HG03095 (cell line): Measurements from ENCODE around the gene RSPRY1.

Experiments
- ATAC-seq: cut with Tn5 transposase; IDR thresholded peaks from one replicate; pipeline ENCODE4 v1.9.1; 2021; ENCODE audit warnings: moderate library complexity; ENCODE audit not compliant: unreplicated experiment

The RSPRY1 gene

DNA sequence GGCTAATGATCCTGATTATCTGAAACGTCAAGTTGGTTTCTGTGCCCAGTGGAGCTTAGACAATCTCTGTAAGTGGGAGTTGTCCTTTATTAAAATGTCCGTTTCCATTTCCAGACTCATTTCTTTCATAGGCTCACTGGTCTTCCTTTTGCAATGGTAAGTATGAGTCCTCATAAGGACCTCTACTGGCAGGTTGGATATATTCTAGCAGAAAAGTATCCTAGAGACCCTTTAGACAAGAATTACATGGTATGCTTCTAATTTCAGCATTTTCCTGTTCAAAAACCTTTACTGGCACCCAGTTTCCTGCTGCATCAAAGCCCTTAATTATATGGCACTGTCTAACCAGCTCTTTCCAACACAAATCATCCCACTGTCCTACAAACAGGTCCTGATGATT, 30.8 kb downstream of the RSPRY1 start:
- ATAC-seq, result no peak

DNA sequence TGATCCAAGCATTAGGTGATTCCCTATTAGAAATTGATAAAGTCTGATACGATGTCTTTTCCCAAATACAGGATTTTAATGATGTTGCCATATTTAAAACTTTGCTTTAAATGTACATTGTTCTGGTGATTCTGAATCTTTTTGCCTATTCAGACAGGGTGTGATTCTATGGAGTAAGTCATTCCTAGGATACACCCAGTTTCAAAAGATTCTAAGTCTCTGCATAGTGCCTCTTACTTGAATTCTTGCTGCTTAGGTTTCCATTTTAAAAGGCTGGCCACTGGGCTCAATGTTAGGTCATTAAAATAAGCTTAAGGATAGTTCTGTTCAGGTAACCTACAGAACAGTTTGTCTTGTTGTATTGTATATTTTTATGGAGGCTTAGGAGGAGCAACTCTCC, 36.9 kb downstream of the RSPRY1 start:
- no peak for ATAC-seq

GRCh38 chr16:57224651-57225335, 38.7 kb downstream of the RSPRY1 start:
- ATAC-seq, result no peak

DNA sequence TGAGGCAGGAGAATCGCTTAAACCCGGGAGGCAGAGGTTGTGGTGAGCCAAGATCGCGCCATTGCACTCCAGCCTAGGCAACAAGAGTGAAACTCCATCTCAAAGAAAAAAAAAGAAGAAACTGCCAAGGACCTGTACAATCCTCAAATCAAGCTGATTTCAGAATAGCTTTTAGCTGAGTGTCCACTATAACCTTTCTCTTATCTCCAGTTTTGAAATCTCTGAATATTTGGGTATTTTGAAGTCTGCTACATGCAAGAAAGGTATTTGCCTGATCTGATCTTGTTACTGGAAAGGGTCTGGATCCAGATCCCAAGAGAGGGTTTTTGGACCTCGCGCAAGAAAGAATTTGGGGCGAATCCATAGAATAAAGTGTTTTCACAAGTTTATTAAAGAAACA, 39.8 kb downstream of the RSPRY1 start:
- no peak for ATAC-seq

DNA sequence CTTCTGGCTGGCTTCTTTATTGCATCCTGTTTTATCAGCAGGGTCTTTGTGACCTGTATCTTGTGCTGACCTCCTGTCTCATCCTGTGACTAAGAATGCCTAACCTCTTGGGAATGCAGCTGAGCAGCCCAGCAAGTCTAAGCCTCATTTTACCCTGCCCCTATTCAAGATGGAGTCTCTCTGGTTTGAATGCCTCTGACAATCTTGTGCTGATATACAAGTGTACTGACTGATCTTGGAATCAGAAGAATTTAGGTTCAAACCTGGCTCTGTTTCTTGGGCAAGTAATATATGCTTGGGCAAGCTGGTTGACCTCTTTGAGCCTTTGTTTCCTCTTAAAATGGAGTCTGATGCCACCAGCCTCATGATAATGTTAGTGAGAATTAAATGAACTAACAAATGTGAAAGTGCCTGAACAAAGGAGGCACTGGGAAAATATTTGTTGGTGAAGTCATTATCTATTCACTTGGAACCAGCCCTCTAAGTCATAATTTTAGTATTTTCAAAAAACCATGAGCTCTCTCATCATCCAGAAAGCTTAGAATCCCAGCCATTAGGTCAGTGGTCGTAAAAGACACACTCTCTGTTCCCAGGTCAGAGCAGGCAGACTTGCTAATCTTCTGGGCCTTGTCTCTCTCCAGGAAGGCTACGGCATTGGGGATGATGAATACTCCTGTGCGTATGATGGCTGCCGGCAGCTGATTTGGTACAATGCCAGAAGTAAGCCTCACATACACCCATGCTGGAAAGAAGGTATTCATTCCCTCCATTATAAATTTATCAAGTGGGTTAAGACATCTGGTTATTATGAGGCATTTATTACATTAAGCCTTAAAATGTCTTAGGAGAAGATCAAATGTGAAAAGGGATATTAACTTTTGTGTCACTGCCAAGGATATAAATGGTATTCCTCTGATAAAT, 40.8 kb downstream of the RSPRY1 start:
- ATAC-seq, result no peak

DNA sequence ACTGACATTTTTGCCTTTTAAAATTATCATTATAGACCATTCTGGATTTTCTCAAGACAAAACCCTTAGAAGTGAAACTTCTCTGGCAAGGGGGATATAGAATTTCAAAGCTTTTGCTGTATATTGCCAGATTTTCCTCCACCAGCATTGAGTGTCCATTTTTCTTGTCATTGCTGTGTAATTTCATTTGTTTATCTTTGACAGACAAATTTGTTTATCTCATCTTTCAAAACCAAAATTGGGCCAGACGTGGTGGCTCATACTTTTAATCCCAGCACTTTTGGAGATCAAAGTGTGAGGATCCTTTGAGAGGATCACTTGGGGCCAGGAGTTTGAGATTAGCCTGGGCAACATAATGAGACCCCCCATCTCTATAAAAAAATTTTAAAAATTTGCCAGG, 43.0 kb downstream of the RSPRY1 start:
- no peak for ATAC-seq

DNA sequence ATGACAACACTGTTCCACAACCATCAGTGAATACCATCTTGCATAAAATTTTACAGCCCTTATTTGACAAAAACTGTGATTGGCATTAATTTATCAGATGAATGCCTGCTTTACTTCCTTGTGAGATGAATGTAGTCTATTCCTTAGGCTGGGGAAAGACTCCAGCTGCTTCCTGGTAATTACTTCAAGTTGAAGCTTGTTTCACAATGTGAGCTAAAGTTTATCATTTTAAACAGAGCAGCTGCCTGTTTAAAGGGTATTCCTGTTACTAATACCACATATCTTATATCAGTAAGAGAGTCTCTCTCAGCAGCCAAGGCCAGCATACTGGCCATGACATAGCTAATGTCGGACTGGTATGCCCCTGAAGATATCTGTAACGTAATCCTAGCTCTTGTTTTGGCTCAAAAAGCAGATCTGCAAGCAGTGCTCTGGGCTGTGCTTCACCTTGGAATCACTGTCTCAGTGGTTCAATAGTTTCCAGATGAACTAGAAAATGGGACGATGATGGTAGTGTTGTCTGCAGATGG, 45.8 kb downstream of the RSPRY1 start:
- no peak for ATAC-seq

GRCh38 chr16:57233944-57234706, 48.0 kb downstream of the RSPRY1 start:
- no peak for ATAC-seq

DNA sequence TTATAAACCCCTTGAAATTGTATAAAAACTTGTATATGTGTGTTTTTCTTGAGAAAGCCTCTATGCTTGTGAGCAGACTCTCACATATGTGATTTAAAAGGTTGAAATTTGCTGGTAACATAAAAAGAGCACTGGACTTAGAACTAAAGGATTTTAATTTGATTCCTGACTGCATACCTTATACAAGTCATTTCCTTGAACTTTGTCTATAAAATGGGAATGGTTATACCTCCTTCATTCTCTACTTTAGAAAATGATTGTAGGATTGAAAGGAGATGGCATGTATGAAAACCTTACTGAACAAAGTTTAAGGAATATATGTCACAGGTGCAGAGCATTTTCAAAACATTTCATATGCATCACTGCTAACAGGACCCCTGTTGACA, 48.6 kb downstream of the RSPRY1 start:
- no peak for ATAC-seq

DNA sequence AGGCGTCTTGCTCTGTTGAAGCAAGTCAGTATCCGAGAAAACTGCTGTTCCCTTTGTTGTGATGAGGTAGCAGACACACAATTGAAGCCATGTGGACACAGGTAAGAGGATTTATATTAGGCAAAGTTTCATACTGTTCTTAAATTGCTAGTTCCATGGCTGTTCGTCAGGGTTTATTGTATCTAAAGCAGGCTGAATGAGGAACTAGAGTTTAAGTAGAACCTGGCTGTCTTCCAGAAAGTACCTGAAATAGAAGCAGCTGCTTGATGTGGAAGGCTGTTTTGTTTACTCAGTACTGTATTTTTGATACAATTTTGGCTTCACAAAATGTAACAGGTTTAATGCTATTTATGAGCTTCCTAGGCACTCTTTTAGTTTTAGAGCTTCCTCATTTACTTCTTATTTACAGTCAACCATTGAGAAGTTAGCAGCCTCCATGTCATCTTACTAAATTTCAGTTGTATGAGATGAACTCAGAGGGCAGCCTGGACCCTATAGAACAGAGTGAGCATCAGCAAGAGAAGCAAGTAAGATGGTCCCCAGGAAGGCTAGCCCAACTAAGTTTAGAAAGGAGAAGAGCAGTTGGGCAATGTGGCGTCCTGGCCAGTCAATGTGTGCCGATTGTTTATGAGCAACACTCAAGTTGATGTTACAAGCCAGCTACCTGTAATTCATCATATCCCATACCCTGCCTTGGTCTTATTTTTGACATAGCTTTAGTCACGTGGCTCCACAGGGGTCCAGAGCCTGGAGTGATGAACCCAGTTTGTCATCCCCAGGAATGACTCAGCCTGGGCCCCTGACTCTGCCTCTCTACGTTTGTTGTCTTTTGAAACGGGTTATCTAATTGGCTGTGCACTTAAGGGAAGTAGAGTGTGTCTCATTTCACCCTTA, 49.2 kb downstream of the RSPRY1 start:
- ATAC-seq, result no peak

DNA sequence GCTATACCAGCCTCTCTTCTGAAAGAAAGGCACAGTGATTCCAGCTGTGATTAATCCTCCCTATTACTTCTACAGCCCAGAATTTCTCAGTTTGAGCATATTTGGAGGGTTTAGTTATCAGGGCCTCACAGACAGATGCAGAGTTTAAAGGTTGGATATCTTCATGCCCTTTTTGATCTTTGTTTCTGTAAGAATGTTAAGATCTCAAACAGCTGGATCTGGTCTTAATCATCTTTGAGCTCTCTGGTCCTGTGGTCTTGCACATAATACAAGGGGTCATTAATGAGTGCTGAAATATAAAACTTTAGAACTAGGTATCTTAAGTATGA, 49.9 kb downstream of the RSPRY1 start:
- ATAC-seq, result no peak

DNA sequence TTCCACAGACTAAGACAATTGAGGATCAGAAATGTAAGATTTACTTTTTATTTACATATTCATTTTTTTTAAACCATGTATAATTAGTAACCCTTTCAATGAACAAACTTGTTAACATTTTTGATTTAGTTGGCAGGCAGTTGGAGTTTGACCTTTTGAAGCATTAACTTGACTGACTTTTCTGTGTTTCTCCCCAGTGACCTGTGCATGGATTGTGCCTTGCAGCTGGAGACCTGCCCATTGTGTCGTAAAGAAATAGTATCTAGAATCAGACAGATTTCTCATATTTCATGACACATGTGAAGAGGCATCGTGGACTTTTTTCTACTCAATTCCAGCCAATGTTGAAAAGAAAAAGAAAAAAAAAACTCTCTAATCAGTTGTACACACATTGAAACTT, 52.6 kb downstream of the RSPRY1 start:
- no peak for ATAC-seq

GRCh38 chr16:57239107-57239506, 53.0 kb downstream of the RSPRY1 start:
- no peak for ATAC-seq

- no peak for ATAC-seq
Observed at GRCh38 chr16:57240851-57241250, 54.7 kb downstream of the RSPRY1 start.

DNA sequence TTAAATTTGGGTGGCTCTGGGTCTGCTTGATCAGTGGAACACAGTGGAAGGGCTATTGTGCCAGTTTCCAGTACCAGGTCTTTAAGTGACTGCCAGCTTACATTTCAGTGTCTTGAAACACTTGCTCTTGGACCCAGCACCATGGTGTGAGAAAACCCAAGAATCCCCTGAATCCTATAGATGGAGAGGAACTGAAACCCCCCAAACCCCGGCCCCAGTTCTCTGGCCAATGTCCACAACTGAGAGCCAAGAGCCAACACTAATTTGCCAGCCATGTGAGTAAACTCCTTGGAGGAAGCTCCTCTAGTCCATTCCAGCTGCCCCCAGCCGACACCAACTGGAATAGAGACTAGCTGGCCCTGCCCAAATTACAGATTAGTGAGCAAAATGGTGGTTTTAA, 56.5 kb downstream of the RSPRY1 start:
- no peak for ATAC-seq

DNA sequence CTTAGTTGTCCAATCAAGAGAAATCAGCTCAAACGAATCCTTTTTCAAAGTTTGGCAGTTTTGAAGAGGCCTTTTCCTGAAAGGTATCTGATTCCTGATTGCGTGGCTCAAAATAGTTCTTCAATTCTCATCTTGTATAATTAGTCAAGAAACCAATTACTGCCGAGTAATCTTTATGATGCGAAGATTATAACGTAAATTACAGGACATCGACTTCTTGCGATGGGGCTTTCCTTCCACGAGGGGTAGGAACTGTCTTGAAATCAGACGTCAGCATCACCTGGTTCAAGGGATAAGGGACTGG, 58.3 kb downstream of the RSPRY1 start:
- ATAC-seq, result no peak

- ATAC-seq, result peak; percentile 94
Observed at GRCh38 chr16:57244767-57245471, 58.8 kb downstream of the RSPRY1 start, which contains the start of gene ARL2BP. TSS of gene ARL2BP (plus strand) at chr16:57245259. CDS start at chr16:57245368, 109 bp downstream.

DNA sequence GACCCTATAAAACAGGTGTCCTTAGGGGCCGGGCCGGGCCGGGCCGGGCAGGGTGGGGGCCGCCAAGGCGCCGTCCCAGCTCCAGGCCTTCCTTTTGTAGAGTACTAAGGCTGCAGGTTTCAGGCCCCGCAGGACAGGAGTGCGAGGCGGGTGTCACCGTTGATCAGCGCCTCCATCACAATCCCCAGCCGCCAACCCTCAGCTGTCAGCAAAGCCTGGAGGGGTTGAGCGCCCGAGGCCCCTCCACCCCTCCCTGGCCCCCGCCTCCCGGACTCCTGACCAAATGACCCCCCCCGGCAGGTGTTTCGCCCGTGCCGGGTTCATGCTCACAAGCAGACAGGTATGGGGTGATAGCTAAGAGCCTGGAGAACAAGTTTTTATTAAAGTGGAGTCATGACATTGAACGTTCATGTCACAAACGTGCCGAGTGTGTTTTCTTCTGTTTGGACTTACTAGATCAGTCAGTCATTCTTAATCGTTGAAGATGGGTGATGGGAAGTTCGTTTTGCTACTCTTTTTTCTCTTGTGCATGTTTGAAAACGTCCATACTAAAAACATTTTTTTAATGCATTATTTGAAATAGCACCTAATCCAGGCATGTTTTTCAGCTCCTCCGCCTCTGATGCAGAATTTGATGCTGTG, 59.5 kb downstream of the RSPRY1 start:
- ATAC-seq, result no peak

DNA sequence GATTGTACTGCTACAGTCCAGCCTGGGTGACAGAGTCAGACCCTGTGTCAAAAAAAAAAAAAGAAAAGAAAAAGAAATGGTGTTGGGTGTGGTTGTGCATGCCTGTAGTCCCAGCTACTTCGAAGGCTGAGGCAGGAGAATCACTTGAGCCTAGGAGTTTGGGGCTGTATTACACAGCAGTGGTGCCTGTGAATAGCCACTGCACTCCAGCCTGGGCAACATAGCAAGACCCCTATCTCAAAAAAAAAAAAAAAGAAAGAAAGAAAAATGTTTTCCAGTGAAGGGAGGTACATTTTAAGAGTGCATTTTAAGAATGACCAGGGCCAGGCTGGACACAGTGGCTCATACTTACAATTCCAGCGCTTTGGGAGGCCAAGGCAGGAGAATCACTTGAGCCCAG, 65.2 kb downstream of the RSPRY1 start:
- no peak for ATAC-seq
